Subcutaneous adipose tissue (tissue), 4 donors: ENCODE data around the gene PACS2. TPM values are rescaled to one million over a fixed set of nuclear protein-coding genes. Genes with fewer than 3 reads are reported as not detected.

ENCODE experiments used
- total RNA-seq, 4 donors: library from RNA; depleted of rRNA; stranded (reverse); fragments of >200 nt; gene quantifications; one replicate each; pipeline ENCODE4 v1.1.0, GENCODE V29; 2016
- TF ChIP-seq, protein P1 (sequence below): fragments of 450-650 bp; IDR thresholded peaks from one replicate; pipeline ENCODE4 v1.5.1; 2016; ENCODE audit warnings: low read depth, mild to moderate bottlenecking, control low read depth, antibody characterized with exemption, moderate library complexity

Gene PACS2
- total RNA-seq, 4 donors from 2014 or later = 37.2 to 124 (median 57.8) TPM

DNA sequence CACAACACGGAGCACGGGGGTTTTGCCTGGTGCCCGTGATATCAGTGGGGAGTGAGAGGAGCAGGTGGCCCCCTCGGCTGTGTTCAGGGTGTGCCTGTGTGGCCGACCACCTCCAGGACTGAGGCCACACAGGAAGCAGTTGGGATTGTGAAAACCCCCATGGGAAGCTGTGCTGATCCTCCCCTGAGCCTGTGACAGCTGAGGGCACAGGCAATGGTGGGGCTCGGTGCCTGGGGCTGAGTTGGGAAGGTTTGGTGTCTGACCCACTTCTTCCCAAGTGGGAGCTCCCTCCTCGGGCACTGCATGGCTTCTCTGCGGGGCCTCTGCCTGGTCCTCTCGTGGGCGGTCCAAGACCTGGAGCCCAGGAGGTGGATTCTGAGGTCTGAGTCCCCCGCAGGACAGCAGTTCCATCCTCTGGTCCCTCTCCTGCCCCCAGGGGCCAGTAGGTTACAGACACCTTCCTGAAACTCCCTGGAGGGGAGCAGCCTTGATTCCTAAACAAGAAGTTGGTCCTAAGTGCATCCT is 17.9 kb downstream of the PACS2 start:
- TF ChIP-seq, protein P1, sequence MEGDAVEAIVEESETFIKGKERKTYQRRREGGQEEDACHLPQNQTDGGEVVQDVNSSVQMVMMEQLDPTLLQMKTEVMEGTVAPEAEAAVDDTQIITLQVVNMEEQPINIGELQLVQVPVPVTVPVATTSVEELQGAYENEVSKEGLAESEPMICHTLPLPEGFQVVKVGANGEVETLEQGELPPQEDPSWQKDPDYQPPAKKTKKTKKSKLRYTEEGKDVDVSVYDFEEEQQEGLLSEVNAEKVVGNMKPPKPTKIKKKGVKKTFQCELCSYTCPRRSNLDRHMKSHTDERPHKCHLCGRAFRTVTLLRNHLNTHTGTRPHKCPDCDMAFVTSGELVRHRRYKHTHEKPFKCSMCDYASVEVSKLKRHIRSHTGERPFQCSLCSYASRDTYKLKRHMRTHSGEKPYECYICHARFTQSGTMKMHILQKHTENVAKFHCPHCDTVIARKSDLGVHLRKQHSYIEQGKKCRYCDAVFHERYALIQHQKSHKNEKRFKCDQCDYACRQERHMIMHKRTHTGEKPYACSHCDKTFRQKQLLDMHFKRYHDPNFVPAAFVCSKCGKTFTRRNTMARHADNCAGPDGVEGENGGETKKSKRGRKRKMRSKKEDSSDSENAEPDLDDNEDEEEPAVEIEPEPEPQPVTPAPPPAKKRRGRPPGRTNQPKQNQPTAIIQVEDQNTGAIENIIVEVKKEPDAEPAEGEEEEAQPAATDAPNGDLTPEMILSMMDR = no peak

DNA sequence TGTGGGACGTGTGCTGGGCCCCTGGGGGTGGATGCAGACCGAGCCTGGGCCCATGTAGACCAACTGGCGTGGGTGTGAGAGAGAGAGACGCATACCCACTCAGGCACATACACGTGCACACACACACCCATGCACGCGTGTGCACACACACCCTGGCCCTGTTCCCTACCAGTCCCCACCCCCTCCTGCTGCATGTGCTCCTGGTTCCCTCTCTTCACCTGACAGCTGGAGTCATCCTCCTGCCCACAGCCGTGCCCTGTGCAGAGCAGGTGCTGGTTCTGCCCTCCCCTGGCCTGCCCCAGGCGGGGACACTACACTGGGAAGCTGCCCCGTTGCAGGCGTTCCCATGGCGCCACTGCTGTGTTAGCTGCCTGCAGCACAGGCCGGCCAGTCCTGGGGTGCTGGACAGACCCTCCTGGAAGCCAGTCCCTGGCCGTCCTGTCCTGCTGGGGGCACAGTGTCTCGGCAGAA is 18.5 kb downstream of the PACS2 start:
- TF ChIP-seq, protein P1 = no peak

DNA sequence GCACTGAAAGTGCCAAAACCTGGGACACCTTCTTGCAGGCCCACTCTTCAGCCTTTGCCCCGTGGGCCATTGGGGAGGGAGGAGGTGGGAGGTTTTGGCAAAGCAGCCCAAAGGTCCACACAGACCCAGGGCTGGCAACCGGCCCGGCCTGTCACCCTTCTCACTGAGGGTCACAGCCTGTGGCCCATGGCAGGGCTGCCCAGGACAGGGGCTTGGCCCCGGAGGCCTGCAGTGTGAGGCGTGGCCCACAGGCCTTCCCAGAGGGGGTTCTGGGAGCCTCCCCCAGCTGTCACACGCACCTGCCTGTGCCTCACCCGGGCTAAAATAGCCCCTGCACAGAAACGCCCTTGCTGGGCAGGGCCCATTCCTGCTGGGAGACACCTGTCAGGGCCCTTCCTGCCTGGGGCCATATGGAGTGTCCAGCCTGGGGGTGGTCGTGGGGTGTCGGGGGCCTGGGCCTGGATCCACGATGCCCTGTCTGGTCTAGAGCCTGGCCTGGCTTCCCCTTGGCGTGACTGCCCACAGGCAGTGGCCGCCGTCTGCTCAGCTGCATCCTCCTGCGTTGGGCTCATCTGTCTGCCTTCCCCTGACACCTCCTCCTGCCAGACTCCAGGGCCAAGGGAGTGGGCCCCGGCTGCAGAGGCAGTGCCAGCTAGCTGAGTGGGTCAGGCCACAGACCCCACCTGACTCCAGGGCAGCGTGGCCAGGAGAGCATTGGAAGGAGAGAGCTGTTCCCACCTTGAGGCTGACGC is 19.2 kb downstream of the PACS2 start:
- TF ChIP-seq, protein P1 = no peak

DNA sequence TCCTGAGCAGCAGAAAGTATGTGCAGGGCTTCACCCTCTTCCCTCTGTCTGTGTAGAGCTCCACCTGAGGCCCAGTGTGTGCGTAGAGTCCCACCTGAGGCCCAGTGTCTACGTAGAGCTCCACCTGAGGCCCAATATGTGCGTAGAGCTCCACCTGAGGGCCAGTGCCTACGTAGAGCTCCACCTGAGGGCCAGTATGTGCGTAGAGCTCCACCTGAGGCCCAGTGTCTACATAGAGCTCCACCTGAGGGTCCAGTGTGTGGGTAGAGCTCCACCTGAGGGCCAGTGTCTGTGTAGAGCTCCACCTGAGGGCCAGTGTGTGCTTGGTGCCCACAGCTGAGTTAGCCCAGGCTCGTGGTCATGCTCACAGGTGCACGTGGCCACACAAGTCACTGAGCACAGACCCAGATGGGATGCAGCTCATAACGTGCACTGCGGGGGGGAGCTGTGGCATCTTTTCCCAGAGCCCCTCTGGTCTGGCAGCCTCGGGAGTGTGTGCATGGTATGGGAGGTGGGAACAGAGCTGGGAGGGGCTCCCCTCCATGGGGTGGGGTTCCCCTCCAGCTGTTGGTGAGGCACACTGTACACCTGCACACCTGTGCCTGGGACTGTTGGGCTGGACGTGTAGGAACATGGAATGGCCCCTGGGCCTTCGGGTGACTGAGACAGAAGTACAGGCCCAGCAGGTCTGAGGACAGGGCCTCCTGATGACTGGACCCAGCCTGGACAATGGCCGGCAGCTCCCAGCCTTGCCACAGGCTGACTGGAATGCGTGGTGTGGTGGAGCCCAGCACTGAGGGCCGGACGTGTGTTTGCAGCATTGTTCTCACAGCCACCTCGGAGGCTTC is 20.1 kb downstream of the PACS2 start:
- TF ChIP-seq, protein P1 = no peak

DNA sequence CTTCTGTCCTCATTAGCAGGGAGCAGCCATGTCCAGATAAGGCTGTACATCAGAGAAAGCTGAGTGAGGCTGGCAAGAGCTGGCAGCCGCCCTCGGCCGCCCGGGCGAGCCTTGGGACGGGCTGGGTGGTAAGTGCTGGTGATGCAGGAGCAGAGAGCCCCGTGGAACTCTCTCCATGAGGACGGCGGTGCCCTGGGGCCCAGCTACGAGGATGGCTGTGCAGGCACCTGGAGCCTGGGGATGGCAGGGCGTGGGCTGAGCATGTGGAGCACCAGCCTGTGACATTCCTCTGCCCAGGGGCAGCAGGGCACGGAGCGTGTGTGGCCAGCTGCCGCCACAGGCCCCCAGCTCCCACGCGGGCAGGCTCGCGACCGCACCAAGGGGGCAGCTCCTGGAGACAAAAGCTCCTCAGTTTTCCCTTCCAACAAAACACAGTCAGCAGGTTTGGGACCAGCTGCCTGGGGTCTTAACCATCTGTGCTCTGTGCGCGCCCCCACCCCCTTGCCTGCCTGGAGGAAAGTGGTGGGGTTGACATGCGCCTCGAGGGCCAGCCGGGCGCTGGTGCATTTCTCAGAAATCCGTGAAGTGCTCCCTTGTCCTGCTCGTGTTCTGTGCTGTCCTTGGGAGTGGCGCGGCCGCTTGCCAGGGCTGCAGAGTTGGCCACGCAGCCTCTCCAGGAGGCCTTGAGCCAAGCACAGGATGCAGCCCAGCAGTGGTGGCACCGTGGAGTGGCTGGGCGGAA is 21.4 kb downstream of the PACS2 start:
- TF ChIP-seq, protein P1 = no peak

DNA sequence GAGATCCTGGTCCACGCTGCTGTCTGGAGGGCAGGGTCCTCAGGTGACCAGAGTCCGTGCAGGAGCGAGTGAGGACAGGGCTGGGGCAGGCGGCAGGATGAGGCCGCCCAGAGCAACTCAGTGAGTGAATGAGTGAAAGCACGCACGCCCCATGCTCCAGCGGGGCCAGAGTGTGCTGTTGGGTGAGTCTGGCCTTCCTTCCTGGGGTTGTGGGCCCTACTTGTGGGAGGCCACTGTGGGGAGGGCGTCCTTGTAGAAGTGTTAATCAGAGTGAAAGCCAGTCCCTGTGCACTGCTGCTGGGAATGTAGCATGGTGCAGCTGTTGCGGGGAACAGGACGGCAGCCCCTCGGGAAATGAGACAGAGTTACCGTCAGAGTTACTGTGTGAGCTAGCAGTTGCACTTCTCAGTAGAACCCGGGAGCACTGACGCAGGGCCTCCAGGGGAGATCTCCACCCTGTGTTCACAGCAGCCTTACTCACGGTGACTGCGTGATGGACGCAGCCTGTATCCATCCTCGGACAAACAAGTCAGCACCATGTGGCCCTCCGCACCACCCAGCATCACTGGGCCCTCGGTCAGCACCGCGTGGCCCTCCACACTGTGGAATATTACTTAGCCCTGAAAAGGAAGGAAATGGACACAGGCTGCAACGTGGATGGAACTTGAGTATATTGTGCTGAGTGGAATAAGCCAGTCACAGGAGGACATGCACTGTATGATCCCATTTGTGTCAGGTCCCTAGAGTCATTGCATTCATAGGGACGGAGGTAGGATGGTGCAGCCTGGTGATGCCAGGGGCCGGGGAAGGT is 22.1 kb downstream of the PACS2 start:
- TF ChIP-seq, protein P1 = no peak
